GM19099 (cell line): ENCODE measurements around the gene CADM1.

Experiments
- POLR2A ChIP-seq: IDR thresholded peaks from 3 replicates; pipeline ENCODE4 v1.6.1; 2011; ENCODE audit warnings: low read depth; ENCODE audit not compliant: insufficient read length; ENCODE audit errors: extremely low read depth

The CADM1 gene

GRCh38 chr11:115384236-115384635 is 120.0 kb downstream of the CADM1 start:
- TF ChIP-seq POLR2A, result no peak

GRCh38 chr11:115383431-115383830 is 120.8 kb downstream of the CADM1 start:
- no peak for TF ChIP-seq POLR2A

GRCh38 chr11:115379528-115379927 is 124.7 kb downstream of the CADM1 start:
- TF ChIP-seq POLR2A, result no peak

- TF ChIP-seq POLR2A, result no peak
Observed at GRCh38 chr11:115378557-115378956, 125.7 kb downstream of the CADM1 start.

GRCh38 chr11:115377882-115378296 is 126.3 kb downstream of the CADM1 start:
- no peak for TF ChIP-seq POLR2A

- TF ChIP-seq POLR2A, result no peak
Observed at GRCh38 chr11:115368616-115369015, 135.6 kb downstream of the CADM1 start.

GRCh38 chr11:115366826-115367225 is 137.4 kb downstream of the CADM1 start:
- TF ChIP-seq POLR2A, result no peak

- no peak for TF ChIP-seq POLR2A
Observed at GRCh38 chr11:115365907-115366306, 138.3 kb downstream of the CADM1 start.

GRCh38 chr11:115364896-115365295 is 139.3 kb downstream of the CADM1 start:
- no peak for TF ChIP-seq POLR2A

- no peak for TF ChIP-seq POLR2A
Observed at GRCh38 chr11:115363921-115364320, 140.3 kb downstream of the CADM1 start.

GRCh38 chr11:115363426-115363825 is 140.8 kb downstream of the CADM1 start:
- TF ChIP-seq POLR2A, result no peak

GRCh38 chr11:115362997-115363396 is 141.2 kb downstream of the CADM1 start:
- TF ChIP-seq POLR2A, result no peak

- TF ChIP-seq POLR2A, result no peak
Observed at GRCh38 chr11:115361025-115361424, 143.2 kb downstream of the CADM1 start.

GRCh38 chr11:115360186-115360824 is 143.9 kb downstream of the CADM1 start:
- TF ChIP-seq POLR2A, result no peak

GRCh38 chr11:115357066-115357465 is 147.1 kb downstream of the CADM1 start:
- TF ChIP-seq POLR2A, result no peak

GRCh38 chr11:115352805-115353485 is 151.3 kb downstream of the CADM1 start:
- no peak for TF ChIP-seq POLR2A
